Renal pelvis (tissue), 4 donors: ENCODE data around the gene DEK. TPM values are rescaled to one million over a fixed set of nuclear protein-coding genes. Genes with fewer than 3 reads are reported as not detected.
"Not testable (repeated sequence)": the region's sequence is repeated elsewhere in the genome, so short reads cannot be mapped to it uniquely, and the experiment has no call there.

Source experiments
- DNase-seq: peaks from one replicate; pipeline ENCODE4 v3.0.0-alpha.2; 2013
- polyA plus RNA-seq, 3 donors: library from polyadenylated mRNA; unstranded; fragments of 120-200 nt; gene quantifications; one replicate each; pipeline ENCODE4 v1.2.1, GENCODE V29; 2013; ENCODE audit not compliant: insufficient read length in 3 of 3

Gene DEK
- polyA plus RNA-seq, 3 donors: 189 to 210 (median 192) TPM

DNA sequence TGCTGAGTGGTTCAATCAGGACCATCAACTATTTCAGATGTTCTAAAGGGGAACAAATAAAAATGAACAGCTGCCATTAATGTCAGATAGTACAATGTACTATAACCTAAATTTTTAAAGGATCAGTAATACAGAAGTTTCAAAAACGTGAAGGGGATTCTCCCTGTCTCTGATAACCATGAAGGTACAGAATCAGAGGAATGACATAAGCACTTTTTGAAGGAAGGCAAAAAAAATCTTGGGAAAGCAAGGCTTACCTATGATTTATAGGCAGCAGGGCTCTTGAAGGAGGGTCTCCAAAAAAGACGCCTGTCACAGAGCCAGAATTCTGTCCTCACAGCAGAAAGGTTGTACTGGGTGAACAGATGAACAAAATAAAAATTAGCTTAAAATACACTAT lies 20.1 kb downstream of the DEK start:
- no peak for DNase-seq

DNA sequence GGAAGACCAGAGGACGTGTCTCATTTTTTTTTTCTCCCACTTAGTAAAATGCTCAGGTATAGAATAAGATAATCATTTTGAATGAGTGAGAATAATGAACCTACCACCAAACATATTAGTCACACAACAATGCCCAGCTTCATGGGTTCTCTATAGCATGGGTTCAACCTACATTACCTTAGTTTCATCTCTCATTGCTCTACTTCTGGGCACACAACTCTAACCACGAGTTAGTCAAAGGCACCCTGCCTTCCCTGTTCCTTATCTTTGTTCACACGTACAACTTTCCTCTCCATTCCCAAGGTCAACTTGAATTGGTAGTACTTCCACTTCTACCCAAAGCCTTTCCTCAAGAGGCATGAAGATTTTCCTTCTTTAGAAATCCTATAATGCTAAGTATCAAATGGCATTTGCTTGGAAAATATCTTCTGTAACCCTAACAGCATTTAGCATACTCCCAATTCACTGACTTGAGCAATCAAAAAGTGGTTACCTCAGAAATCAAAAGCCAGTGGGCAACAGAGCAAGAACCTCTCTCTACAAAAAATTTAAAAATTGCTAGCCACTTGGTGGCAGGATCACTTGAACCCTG lies 20.9 kb downstream of the DEK start:
- DNase-seq: no peak

DNA sequence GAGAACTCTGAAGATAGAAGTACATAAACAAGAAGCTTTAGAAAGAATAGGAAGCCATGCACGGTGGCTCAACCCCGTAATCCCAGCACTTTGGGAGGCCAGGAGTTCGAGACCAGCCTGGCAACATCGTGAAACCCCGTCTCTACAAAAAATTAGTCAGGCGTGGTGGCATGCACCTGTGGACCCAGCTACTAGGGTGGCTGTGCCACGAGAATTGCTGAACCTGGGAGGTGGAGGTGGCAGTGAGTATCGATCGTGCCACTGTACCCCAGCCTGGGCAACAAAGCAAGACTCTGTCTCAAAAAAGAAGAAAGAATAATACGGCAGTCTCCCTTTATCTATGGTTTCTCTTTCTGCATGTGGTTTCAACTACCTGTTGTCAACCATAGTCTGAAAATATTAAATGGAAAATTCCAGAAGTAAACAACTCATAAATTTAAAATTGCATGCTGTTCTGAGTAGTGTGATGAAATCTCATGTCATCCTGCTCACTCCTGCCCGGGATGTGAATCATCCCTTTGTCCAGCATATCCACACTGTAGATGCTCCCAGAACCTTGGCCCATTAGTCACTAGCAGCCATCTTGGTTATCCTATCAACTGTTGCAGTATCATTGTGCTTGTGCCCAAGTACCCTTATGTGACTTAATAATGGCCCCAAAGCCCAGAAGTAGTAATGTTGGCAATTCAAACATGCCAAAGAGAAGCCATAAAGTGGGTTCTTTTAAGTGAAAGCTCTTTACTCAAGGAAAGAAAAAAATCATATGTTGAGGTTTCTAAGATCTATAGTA lies 22.1 kb downstream of the DEK start:
- DNase-seq: no peak

DNA sequence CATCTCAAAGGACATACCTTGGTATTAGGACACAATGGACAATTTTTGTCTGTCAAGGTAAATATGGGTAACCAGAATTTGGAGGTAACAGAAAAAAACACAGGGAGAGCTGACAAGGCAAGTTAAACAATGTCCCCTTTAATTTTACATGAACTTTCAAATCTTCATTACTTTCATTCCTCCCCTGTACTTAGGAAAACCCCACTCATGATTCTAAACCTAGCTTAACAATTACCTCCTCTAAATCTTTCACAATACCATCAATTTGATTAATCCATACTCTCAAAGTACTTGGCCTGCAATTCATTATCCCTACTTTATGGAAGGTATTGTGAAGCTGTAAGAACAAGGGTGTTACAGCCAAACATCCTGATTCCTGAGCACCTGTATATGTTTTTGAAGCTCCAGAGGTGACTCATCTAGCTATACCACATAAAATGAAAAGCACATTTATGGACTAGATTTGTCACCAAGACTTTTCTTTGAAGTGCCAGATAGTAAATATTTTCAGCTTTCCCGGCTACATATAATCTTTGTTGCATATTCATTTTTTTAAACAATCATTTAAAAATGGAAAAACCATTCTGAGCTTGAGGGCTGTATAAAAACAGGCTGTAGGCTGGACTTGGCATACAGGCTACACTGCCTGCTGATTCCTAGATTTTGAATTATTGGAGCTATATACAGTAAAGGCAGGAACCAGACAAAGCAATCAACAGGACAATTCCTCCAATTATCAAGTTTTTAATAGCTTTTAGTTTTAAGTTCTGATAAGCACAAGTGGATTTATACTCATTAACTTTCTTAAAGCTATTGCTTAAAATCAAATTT lies 22.9 kb downstream of the DEK start:
- DNase-seq: no peak

DNA sequence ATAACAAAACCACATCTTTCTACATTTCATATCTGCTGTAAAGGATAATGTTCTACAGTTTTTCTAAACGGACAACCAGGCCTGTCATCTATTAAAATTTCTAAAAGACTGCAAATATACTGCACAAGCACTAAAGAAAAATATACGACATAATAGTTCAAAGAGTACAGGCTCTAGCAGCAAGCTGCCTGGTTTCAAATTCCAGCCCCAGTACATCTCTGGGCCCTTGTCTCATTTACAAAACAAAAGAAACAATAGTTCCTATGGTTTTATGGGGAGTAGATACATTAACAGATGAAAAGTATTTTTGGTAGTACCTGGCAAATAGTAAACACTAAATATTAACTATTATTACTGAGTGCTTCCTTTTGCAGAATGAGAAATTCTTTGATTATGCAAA lies 24.1 kb downstream of the DEK start:
- DNase-seq: peak; percentile 28

DNA sequence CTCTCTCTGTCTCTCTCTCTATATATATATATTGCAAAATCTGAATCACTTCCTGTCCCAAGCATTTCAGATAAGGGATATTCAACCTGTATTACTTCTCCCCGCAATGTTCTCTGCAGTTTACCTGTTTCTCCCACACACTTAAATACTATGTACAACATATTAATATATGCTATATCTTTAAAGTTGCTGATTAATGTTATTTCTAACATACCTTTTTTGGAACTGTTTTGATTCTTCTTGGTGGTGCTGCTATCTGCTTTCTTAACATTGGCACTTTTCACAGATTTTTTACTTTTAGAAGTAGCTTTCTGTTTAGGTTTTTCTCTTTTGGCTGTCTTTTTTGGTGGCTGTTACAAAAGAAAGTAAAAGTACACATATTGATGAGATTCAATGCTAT lies 27.2 kb downstream of the DEK start:
- DNase-seq: no peak

DNA sequence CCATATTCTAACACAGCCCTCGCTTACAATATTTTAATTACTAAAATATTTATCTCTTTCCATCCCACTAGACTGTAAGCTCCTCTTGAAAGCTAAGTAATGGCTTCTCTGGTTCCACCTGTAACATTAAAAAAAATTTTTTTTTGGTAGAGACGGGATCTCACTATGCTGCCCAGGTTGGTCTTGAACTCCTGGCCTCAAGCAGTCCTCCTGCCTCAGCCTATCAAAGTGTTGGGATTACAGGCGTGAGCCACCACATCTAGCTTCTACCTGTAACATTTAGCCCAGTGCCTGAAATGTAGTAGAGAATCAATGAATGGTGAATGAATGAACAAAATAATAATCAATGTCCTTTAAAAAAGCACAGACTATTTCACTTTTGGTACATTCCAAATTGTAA lies 28.8 kb downstream of the DEK start:
- DNase-seq: no peak

DNA sequence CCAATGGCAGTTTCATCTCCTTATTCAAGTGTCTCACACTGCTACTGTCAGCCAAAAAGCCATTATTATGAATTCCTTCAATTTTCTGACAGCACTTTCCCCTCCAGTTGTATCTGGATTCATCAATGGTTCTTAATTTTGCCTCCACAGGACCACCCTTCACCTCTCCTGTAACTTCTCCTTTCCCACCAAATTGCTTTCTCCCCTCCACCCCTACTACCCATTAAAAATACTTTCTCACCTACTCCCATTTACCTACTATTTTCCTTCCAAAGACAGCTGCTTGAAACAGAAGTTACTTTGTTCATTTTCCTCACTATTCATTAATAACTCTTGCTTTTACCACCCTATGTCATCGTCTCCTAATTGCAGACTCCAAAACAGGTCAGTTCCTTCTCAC lies 29.8 kb downstream of the DEK start:
- DNase-seq: no peak

DNA sequence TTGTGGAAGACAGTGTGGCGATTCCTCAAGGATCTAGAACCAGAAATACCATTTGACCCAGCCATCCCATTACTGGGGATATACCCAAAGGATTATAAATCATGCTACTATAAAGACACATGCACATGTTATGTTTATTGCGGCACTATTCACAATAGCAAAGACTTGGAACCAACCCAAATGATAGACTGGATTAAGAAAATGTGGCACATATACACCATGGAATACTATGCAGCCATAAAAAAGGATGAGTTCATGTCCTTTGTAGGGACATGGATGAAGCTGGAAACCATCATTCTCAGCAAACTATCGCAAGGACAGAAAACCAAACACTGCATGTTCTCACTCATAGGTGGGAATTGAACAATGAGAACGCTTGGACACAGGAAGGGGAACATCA lies 30.6 kb downstream of the DEK start:
- not testable (repeated sequence) for DNase-seq

DNA sequence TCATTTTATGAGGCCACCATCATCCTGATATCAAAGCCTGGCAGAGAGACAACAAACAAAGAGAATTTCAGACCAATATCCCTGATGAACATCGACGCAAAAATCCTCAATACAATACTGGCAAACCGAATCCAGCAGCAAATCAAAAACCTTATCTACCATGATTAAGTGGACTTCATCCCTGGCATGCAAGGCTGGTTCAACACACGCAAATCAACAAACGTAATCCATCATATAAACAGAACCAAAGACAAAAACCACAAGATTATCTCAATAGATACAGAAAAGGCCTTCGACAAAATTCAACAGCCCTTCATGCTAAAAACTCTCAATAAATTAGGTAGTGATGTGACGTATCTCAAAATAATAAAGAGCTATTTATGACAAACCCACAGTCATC lies 32.5 kb downstream of the DEK start:
- not testable (repeated sequence) for DNase-seq

DNA sequence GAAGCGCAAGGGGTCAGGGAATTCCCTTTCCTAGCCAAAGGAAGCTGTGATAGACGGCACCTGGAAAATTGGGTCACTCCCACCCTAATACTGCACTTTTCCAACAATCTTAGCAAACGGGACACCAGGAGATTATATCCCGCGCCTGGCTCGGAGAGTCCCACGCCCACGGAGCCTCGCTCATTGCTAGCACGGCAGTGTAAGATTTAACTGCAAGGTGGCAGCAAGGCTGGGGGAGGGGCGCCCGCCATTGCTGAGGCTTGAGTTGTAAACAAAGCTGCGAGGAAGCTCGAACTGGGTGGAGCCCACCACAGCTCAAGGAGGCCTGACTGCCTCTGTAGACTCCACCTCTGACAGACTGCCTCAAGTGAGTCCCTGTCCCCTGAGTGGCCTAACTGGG lies 35.7 kb downstream of the DEK start:
- not testable (repeated sequence) for DNase-seq

DNA sequence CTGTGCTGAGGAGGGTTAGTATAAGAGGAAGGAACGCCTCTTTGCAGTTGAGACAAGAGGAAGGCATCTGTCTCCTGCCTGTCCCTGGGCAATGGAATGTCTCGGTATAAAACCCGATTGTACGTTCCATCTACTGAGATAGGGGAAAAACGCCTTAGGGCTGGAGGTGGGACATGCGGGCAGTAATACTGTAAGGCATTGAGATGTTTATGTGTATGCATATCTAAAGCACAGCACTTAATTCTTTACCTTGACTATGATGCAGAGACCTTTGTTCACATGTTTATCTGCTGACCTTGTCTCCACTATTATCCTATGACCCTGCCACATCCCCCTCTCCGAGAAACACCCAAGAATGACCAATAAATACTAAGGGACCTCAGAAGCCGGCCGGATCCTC lies 37.2 kb downstream of the DEK start:
- DNase-seq: not testable (repeated sequence)

DNA sequence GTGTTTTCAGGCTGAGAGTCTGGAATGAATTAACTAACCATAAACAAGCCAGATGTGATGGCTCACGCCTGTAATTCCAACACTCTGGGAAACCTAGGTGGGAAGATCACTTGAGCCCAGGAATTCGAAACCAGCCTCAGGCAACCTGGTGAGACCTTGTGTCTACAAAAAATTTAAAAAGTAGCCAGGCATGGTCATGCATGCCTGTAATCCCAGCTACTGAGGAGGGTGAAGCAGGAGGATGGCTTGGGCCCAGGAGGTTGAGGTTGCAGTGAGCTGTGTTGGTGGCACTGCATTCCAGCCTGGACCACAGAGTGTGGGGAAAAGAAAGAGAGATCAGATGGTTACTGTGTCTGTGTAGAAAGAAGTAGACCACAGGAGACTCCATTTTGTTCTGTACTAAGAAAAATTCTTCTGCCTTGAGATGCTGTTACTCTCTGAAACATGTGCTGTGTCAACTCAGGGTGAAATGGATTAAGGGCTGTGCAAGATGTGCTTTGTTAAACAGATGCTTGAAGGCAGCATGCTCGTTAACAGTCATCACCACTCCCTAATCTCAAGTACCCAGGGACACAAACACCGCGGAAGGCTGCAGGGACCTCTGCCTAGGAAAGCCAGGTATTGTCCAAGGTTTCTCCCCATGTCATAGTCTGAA lies 37.8 kb downstream of the DEK start:
- DNase-seq: not testable (repeated sequence)

DNA sequence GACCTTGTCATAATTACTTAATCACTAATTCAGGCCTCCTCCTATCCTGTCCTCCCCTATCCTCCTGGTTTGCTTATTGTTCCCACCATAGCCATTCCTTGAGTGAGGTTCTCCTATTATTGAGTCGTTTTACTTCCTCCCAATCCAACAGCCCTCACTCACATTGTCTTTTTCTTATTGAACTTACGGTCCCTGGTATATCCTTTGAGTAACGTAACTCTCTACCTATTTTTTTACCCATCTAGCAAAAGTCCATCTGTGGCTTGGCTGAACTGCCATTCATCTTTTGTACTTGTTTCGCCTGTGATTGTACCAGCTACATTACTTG lies 43.1 kb downstream of the DEK start:
- DNase-seq: no peak

DNA sequence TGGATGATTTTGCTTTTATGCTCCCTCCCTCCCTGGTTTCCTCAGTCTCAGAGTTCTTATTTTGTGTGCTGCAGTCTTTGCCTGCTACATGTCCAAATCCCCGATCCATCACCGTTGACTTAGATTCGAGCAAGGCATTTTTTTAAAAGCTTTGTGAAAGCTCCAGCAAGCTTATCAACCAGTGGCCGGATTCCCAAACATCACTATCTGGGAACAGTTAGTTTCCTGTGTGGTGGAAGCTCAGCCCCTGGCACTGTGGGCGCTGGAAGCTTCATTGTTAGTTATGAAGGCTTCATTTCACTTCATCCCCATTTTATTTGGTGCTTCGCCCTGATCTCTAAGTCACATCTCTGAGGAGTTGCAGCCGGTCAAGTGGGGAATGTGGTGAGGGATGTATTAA lies 44.7 kb downstream of the DEK start:
- no peak for DNase-seq

DNA sequence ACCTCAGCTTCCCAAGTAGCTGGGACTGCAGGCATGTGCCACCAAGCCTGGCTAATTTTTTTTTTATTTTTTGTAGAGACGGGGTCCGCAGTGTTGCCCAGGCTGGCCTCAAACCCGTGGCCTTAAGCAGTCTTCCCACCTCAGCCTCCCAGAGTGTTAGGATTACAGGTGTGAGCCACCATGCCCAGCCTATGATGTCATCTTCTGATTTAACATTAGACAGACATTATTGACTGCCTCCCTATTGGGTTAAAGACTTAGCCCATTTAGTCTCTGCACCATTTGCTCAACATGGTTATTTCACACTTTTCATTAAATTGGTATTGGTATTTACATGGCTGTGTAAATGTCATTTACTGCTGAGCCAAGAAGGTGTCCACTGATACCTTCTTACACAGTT lies 46.1 kb downstream of the DEK start:
- DNase-seq: no peak

DNA sequence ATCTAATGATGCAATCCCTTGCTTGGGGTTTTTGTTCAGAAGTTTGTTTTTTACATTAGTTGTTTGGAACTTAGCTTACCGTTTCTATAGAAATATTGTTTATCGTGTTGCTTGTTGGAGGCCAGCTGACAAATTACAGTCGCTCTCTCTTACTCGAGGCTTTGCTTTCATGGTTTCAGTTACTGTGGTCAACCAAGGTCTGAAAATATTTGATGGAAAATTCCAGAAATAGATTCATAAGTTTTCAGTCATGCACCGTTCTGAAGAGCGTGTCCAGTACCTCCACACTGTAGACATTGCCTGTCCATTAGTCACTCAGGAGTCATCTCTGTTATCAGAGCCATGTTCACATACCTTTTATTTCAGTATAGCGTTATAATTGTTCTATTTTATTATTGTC lies 47.9 kb downstream of the DEK start:
- no peak for DNase-seq

DNA sequence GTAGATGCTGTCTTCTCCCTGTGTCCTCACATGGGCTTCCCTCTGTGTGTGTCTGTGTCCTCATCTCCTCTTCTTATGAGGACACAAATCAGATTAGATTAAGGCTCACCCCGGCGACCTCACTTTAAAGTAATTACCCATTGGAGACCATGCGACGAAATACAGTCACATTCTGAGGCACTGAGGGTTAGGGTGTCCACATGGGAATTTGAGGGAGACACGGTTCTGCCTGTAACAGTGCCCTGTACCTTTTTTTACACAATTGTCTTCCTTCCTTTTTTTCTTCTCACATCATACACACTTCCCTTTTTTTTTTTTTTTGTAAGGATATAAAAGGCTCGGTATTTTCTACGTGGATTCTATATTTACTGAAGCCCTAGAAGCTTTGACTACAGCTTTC lies 48.9 kb downstream of the DEK start:
- DNase-seq: no peak

DNA sequence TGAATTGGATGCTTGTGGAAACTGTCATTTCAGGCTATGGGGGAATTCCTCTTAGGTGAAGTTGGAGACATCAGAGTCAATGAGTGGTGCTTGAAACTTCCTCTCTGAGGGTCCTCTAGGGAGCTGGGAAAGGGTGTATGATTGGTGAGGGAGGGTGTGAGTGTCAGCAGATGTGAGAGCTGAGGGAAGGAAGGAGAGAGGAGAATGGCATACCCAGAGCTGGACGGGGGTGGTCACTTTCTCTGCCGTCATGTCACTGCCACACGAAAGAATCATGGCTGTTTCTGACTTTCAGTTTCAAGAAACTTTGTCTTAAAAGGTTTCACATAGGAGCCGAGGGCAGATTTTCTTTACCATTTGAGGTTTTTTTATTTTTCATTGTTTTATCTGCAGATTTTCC lies 50.3 kb downstream of the DEK start:
- no peak for DNase-seq

DNA sequence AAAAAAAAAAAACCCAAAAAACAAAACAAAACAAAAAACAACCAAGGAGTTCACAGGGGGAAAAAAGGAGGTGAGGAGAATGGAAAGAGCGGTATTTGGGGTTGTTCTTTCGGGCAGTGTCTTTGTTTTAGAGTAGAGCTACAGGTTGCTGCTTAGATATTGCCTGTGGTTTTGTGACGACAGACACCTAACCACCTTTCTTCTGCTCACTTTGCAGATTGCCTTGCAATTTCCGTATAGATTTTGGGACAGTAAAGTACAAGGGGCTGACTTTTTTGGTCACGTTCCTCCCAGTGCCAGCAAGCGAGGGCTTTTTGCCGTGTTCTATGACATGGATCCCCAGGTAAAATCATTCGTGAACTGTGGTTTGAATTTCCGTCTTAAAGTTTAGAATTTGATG lies 50.9 kb downstream of the DEK start:
- no peak for DNase-seq

DNA sequence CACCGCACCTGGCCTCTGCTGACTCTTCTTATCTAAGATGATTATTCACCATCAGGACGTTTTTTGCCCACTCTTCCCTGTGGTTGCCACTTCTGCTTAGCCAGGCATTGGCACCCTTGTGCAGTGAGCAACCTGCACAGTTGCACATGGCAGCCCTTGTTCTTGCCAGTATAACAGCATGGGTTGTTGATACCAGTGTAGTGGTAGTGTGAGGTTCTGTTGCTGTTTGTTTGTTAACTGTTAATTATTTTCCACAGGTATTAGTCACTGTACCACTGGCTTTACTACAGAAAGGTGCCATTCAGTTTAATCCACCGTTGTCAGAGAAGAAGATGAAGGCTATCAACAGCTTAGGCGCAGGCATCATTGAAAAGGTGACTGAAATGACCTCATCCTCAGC lies 52.1 kb downstream of the DEK start:
- no peak for DNase-seq

DNA sequence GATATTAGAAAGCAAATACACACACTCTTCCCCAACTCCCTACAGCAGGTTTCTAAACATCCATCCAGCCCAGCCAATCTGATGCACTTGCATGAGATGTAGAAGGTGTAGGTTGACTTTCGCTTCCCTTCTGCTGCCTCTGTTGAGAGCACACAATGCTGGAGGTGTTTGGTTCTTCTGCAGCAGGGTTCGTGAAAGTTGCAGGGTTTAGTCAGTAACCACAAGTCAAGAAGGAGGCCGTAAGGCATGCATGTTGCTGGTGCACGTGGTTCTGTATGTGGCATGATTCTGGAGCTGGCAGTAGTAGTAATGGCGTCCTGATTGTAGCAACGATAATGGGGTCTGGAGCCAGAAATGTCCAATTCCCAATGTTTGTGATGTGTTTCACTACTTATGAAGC lies 53.0 kb downstream of the DEK start:
- no peak for DNase-seq

DNA sequence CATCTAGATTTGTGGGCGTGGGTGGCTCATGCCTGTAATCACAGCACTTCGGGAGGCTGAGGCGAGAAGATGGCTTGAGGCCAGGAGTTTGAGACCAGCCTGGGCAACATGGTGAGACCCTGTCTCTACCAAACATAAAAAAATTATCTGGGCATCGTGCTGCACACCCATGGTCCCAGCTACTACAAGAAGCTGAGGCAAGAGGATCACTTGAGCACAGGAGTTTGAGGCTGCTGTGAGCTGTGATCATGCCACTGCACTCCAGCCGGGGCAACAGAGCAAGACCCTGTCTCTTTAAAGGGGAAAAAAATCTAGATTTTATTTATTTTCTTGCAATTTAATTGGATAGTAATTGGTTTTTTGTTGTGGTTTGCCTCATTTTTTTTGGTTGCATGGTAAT lies 53.6 kb downstream of the DEK start:
- no peak for DNase-seq
